Islet of Langerhans (tissue), 1 donor: Measurements from ENCODE around the gene AHCY.
"Not testable (repeated sequence)": the region's sequence is repeated elsewhere in the genome, so short reads cannot be mapped to it uniquely, and the experiment has no call there.

Source experiments
- FAIRE-seq: peaks from one replicate; lab custom pipeline; 2011; peaks lifted over from hg19 to GRCh38; lab: Jason Lieb, UNC

Gene AHCY

DNA sequence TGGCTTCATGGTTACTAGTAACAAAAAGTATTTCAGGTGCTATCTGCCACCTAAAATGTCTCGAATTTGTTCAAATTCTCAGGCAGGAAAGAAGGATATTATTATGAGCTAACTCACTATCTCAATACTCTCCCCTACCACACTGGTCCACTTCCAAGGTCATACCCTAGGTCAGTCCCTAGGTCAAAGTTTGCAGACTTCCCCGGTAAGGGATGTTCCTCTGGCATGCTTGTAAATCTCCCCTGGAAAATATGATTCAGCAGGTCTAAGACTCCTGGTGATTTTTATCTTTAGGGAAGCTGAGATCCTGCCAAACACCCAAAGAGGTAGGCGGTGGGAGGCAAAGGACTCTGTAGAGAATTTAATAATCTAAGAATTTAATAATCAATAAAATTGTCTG is 6.7 kb downstream of the AHCY start:
- no peak for FAIRE-seq

DNA sequence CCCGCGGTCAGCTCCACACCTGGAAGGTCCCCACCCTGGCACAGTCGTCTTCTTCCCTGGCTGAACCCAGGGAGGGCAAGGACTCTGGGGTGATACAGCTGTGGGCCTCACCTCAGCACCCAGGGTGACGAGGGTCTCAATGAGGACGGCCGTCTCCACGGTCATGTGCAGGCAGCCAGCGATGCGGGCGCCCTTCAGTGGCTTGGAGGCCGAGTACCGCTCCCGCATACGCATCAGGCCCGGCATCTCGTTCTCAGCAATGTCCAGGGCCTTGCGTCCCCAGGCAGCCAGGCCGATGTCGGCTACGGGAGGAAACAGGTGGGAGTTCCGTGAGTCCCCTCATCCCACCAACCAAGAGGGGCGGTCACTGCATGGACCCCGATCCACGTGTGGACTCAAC is 7.9 kb downstream of the AHCY start:
- no peak for FAIRE-seq

DNA sequence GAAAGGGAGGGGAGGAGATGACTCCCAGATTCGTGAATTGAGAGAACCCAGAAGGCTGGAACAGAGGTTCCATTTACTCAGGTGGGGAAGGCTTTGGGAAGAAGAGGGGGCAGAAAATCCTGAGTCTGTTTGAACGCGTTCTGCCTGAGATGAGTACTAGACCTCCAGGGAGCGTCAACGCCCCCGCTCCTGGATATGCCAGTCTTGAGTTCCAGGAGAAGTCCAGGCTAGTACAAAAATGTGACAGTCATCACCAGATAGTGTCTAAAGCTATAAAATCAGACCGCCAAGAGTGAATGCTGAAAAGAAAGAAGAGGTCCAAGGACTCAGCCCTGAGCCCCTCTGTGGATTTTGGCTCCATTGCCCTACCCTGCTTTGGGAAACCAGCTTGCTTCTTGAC is 8.6 kb downstream of the AHCY start:
- no peak for FAIRE-seq

DNA sequence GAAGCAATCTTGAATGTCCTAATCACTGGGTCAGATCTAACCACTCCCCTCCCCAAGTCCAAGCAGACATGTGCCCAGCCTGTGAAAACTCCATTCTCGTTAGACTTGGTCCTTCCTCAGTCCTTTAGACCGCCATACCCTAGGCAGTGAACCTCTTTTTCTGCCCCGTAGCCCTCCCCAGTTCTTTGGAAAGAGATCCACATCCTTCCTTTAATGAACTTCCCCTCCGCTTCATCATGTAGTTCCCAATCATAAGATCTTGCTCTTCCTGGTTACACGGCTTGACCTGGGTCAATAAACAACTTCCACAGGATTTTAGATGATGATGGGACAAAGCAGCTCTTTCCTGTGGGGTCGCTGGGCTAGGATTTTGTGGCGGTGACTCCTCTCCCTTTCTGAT is 9.6 kb downstream of the AHCY start:
- FAIRE-seq, result no peak

DNA sequence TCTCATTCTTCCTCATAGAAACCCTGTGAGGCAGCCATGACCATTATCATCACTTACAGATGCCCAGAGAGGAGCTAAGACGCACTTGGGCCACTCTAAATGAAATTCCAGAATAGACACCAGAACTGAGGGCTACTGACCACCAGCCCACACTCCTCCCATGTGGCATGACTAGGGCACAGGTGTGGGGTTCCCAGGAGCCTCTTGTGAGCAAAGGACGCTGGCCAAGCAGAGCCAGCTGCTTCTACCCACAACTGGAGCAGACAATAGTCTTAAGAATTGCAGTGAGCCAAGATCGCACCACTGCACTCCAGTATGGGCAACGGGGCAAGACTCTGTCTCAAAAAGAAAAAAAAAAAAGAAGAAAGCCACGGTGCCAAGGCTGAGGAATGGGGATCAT is 10.0 kb downstream of the AHCY start:
- no peak for FAIRE-seq

DNA sequence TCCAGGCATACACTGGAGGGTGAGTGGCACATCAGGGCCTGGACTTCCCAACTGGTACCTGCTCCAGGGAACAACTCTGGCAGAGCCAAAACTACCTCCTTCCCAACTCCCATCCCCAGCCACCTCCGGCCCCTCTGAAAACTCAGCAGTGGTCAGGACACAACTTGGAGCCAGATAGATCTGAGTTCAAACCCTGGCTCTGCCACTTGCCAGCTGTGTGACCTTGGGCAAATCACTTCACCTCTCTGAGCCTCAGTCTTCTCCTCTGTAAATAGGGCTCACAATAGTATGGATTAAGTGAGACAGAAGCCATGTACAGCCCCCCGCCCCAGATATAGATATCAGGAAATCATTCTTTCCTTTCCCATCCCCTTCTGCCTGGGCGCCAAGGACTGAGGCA is 10.7 kb downstream of the AHCY start:
- FAIRE-seq, result no peak

DNA sequence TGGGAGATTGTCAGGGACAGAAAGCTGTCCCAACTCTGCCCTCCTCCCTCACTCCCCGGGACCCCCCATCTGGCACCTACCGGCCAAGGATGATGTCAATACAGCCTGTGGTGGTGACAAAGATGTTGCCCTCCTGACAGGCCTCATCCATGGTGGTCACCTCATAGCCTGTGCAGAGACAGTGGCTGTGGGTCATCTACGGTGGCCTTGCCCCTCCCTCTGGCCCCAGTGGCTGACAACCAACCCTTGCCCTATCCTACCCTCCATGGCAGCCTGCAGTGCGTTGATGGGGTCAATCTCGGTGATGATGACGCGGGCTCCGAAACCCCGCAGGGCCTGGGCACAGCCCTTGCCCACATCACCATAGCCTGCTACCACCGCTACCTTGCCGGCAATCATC is 12.7 kb downstream of the AHCY start:
- no peak for FAIRE-seq

DNA sequence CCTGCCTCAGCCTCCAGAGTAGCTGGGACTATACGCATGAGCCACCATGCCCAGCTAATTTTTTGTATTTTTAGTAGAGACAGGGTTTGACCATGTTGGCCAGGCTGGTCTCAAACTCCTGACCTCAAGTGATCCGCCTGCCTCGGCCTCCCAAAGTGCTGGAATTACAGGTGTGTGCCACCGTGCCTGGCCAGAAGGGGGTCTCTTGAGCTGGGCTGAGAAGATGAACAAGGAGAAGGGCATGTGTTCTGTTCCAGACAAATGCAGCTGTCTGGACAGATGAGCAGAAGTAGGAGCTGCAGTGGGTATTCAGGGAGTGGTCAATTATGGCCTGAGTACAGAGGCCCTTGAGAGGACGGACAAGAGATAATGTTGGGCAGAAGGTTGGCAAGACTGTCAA is 15.7 kb downstream of the AHCY start:
- FAIRE-seq, result not testable (repeated sequence)

DNA sequence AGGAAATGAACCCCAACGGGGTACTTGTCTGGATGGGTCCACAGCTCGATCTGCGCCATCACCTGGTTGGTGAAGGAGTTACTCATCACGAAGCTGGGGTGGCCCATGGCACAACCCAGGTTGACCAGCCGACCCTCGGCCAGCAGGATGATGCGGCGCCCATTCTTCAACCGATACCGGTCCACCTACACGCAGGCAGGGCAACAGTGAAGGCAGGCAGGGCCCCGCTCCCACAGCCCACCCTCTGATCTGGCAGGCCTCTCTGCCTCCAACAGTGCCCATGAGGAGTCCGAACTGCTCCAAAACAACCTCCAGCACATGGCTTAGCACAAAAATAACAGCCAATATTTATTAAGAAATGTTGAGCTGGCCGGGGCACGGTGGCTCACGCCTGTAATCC is 17.7 kb downstream of the AHCY start:
- no peak for FAIRE-seq

DNA sequence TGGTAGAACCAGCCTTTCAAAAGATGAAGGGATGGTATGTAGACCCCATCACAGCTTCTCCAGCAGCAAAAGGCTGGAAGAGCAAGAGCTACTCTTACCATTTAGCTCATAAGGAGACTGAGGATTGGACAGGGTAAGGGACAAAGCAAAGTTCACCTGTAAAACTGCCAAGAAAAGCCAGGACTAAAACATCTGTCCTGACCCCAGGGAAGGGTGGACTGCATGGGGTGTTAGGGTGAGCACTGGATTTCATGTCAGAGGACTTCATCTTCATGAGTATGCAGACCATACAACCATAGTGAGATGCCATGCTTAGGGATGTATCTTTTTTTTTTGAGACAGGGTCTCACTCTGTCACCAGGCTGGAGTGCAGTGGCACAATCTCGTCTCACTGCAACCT is 19.3 kb downstream of the AHCY start:
- no peak for FAIRE-seq

DNA sequence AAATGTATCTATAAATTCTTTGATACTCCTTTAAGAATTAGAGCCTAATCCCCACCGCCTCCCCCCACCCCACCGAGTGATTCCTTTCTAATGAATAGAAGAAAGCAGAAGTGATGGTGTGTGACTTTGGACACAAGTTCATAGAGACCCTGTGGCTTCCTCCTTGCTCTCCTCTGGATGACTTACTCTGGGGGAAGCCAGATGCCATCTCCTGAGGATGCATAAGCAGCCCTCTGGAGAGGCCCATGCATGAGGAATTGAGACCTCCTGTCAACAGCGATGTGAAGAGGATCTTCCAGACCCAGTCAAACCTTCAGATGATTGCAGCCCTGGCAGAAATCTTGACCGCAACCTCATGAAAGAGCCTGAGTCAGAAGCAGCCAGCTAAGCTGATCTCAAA is 21.1 kb downstream of the AHCY start:
- no peak for FAIRE-seq

DNA sequence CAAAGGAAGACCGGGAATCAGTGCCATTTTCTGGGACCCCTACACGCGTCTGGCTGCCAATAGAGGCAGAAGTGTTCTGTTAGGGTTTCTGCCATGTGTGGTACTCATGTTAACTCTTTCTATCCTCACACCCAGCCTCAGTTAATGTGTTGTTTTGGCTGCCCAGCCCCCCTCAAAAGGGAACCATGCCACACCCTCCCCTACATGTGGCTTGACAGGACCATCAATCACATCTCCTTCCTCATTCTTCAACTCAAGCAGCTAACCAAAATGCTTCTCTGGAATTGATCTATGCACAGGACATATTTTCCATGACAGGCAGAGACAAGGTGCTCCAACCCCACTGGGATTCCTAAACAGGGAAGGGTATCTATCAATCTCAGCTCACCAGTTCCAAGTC is 22.0 kb downstream of the AHCY start:
- FAIRE-seq, result no peak

DNA sequence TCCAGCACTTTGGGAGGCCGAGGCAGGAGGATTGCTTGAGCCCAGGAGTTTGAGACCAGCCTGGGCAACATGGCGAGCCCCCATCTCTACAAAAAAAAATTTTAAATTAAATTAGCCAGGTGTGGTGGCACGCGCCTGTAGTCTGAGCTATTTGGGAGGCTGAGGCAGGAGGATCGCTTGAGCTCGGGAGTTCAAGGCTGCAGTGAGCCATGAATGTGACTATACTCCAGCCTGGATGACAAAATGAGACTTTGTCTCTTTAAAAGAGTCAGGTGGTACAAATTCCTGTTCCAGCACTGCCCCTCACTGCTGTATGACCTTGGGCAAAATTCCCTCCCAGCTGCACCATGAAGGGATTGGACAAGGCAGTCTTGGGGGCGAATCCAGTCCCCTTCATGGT is 28.5 kb downstream of the AHCY start:
- no peak for FAIRE-seq

DNA sequence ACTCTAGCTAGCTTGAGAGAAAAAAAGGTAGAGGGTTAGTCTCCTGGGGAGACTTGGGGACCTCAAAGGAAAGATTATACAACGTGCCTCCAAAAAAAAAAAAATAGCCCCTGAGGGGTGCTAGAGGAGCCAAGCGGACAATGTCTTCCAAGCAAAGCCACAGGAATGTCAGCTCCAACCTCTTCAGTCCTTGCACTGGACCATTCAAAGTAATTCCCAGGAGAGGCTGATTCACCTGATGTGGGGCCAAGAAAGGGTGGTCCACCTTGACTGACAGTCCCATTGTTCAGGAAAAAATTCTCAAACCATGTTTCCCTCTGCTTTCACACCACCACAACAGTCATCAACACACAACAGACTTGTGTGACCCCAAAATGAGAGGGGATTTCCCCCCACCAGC is 31.2 kb downstream of the AHCY start:
- no peak for FAIRE-seq

DNA sequence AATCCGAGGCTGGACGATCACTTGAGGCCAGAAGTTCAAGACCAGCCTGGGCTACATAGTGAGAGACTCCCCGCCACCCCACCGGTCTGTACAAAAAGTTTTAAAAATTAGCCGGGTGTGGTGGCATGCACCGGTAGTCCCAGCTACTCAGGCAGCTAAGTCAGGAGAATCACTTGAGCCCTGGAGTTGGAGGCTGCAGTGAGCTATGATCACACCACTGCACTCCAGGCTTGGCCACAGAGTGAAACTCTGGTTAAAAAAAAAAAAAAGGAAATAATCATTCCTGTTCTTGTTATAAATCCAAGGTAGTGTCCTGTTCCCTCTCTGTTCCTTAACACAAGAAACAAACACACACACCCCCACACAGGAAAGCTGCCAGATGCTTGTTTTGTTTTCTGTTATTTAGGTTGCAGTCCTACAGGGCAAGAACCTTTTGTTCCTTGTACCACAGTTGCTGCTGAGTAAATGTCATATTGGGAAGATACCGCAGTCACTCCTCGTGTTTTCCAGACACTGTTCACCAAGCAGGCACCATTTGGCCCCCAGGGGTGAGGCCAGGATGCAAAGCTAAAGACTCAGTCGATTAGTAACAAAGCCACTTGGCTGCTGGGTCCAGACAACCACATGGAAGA is 33.0 kb downstream of the AHCY start:
- no peak for FAIRE-seq

DNA sequence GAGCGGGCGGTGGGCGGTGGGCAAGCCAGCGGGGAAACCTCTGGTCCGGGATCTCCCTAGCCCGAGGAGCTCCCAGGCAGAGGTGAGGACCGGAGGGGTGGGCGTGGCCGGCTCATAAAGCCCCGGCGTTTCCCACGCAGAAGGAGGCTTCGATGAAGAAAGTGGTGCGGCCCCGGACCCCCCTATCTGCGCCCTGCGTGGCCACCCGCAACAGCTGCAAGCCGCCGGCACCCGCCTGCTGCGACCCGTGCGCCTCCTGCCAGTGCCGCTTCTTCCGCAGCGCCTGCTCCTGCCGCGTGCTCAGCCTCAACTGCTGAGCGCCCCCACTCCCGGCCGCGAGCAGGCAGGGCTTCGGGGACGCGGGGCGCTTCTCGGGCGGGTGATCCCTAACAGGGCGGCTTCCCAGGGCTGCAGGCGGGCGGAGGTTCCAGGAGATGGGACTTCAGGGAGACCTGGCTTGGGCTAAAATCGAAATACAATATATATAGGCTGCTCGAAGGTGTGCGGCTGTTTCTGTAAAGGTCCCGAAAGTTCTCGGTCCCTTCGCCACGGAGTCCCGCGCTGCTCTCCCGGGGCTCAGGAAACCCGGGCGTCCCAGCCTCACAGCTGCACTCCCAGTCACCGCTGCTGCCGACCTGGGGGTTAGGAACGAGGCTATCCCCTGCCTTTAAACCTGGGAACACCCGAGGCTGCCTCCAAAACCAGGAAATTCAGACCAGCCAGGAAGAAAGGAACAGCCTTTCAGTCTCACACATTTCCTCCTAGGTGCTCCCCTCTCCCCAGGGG is 34.1 kb downstream of the AHCY start:
- no peak for FAIRE-seq

DNA sequence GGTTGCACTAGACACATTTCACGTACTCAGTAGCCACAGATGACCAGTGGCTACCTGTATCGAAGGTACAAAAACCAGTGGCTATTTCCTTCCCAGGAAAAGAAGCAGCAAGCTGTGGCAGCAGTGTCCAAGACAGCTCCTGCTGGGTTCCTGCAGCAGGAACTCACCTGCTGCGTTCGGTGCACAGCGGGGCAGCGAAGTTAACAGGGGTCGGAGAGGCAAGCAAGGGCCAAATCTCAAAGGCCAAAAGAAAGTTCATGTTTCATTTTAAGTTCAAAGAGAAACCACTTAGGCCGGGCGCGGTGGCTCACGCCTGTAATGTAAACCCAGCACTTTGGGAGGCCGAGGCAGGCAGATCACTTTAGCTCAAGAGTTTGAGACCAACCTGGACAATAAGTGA is 35.0 kb downstream of the AHCY start:
- no peak for FAIRE-seq

DNA sequence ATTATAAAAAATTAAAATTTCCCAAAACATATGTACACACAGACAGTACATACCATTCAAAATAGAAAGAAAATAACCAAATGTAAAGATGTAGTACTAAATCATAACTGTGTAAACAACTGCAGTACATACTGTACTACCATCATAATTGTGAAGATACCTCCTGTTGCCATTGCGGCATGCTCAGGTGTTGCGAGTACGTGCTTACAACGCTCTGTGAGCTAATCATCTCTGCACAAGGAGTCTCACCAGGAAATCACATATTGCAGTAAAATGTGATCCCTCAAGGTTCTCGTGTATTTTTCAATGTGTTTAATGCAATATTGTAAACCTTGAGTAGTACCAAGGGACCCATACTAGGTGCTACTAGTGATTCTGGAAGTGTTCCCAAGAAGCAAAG is 39.0 kb downstream of the AHCY start:
- no peak for FAIRE-seq

DNA sequence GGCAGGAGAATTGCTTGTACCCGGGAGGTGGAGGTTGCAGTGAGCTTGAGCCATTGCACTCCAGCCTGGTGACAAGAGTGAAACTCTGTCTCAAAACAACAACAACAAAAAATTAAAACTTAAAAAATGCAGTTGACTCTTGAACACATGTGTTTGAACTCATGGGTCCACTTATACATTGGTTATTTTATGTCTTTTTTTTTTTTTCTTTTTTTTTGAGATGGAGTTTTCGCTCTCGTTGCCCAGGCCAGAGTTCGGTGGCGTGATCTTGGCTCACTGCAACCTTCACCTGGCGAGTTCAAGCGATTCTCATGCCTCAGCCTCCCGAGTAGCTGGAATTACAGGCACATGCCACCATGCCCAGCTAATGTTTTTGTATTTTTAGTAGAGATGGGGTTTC is 39.7 kb downstream of the AHCY start:
- not testable (repeated sequence) for FAIRE-seq

DNA sequence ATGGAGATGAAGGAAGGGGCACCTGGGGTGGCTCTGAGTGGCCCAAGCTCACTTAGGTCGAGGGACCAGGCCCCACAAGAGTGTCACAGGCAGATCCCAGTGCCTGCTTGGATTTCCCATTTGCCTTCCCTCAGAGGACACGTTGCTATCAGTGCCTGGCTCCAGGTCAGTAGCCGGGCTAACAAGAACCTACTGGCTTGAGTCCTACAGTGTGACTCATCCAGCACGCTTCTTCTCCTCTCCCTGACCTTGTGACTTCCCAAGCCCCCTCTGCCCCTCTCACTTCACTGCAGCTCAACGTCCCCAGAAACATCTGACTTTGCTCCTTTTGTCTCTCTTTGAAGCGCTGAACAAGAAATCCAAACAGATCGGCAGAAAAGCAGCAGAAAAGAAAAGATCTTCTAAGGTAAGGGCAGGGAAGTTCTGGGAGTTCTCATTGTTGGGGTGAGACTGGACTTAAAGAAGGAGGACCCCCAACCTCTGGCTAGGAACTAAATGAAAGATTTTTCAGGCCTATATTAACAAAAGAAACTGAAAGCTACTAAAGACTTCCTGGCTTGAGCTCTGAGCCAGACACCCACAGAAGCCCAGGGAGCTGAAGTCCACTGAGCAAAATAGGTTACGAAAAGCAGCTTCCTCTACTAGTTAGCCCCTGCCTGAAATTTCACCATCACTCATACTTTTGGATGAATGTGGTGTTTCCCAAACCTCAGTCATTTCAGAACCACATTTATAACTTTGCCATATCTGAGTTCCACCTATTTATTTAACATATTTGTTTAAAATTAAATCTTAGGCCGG is 40.5 kb downstream of the AHCY start:
- FAIRE-seq, result no peak

DNA sequence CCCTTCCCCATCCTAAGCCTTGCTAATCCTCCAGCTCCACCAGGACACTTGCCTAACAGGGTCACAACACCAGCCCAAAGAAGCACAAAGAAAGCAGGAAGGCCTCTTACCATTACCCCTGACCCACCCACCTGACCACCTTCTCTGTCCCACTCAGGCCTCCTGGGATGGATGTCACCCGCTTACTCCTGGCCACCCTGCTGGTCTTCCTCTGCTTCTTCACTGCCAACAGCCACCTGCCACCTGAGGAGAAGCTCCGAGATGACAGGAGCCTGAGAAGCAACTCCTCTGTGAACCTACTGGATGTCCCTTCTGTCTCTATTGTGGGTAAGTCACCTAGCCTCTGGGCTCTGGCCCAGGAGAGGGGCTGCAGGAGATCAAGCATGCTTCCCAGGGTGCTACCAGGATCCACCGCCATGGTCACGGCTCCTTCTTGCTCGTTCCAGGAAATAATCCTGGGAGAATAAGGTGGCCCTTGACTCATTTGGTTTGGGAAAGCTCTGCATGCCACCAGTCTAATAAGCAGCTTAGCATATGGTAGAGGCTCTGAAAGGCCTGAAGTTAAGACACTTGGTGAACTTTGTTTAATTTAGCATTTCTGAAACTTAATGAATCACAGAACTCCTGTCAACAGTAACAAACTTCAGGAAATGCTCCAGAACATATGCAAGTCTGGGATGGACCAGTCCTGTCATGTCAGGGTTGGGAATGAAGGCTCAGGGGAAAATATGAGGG is 42.8 kb downstream of the AHCY start:
- no peak for FAIRE-seq

DNA sequence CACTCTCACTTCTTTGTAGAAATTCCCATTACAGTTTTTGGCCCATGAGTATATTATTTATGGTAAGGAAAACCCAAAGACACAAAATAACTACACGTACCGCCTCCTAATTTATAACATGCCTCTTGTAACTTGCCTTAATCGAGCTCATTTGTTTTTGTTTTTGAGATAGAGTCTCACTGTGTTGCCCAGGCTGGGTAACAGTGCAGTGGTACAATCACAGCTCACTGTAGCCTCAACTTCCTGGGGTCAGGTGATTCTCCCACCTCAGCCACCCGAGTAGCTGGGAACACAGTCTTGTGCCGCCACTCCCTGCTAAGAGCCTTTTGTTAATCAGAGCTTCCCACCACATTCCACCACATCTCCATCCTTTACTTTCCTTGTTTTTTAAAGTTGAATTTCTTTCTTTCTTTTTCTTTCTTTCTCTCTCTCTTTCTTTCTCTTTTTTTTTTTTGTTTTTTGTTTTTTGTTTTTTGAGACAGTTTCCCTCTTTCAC is 46.5 kb downstream of the AHCY start:
- no peak for FAIRE-seq

DNA sequence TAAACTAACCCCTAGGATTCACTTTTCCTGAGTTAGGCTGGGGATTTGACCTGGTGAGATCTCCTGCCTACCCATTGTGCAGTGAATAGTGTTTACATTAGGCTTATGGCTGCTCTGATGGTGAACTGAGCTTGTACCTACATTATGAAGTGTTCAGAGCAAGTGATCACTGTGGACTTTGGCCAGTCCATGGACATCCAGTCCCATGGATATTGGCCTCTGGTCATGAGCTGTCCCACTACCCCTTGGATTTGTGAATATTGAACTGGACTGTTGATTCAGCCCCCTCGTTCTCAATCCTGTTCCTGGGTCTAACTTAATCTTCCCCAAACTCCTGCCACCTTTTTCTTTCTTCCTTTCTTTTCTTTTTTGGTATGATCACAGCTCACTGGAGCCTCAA is 48.2 kb downstream of the AHCY start:
- FAIRE-seq, result no peak
